Stimulated activated CD4-positive, alpha-beta T cell treated with anti-CD3 and anti-CD28 coated beads, Interleukin-4, amount 100 ng/mL, for 1 hour (primary cell): ENCODE measurements around the gene BAIAP2.

ENCODE experiments used
- DNase-seq: peaks from one replicate; pipeline ENCODE4 v3.0.0-alpha.2; 2020

The BAIAP2 gene

DNA sequence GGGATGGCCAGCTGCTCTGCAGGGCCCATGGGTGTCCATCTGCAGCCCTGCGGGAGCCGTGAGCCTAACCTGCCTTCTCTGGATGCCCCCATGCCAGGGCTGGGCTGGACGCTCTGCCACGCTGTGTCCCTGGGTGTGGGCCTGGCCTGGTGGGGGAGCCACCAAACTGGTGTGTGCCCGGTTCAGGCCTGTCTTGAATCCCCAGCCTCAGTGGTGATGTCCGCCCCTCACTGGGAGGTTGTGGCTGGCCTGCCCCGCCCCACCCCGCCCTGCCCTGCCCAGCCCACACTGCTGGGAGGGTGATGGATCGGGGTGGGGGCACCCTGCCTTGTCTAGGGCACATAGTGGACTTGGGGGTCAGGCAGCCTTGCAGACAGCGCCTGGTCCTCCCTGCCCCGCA, 80.3 kb downstream of the BAIAP2 start:
- no peak for DNase-seq

- no peak for DNase-seq
Measured at GRCh38 chr17:81115749-81116464, 81.0 kb downstream of the BAIAP2 start.

DNA sequence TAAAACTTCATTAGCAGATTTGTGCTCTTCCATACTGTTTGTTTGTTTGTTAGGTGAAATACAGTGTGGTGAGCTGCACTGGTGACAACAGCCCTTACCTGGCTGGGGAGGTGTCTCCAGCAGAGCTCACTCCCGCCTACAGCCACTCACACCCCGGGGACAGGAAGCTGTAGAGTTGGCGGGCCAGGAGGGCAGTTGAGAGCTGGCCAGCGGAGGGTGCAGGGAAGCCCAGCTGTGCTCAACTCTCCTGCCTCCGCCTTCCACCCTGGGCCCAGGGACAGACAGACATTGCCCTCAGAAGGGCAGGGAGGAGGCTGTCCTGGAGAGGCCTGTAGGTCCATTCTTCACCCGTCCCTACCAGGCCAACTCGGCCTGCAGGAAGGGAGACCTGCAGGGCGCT, 81.8 kb downstream of the BAIAP2 start:
- no peak for DNase-seq

DNA sequence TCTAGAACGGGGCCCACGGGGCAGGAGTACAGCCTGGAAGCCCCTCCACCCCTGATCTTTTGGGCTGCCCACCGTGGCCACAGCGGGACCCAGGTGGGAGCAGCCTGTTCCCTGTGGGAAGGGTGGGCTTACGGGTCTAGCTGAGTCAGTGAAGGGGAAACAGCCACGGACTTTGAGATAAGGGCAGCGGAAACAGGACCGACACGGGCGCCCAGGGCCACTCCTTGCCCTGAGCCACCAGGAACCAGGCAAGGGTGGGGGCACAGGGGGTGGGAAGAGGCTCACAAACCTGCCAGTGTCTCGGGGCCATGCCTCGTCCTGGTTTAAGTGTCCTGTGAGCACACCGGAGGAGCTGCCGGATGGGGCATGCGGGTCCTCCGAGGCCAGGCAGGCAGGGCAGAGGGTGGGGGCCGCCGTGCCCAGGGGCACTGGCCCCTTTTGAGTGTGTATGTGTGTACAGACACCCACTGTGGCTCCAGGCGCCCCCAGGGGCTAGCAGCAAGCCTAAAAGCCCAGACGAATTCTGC, 82.8 kb downstream of the BAIAP2 start:
- DNase-seq: no peak

DNA sequence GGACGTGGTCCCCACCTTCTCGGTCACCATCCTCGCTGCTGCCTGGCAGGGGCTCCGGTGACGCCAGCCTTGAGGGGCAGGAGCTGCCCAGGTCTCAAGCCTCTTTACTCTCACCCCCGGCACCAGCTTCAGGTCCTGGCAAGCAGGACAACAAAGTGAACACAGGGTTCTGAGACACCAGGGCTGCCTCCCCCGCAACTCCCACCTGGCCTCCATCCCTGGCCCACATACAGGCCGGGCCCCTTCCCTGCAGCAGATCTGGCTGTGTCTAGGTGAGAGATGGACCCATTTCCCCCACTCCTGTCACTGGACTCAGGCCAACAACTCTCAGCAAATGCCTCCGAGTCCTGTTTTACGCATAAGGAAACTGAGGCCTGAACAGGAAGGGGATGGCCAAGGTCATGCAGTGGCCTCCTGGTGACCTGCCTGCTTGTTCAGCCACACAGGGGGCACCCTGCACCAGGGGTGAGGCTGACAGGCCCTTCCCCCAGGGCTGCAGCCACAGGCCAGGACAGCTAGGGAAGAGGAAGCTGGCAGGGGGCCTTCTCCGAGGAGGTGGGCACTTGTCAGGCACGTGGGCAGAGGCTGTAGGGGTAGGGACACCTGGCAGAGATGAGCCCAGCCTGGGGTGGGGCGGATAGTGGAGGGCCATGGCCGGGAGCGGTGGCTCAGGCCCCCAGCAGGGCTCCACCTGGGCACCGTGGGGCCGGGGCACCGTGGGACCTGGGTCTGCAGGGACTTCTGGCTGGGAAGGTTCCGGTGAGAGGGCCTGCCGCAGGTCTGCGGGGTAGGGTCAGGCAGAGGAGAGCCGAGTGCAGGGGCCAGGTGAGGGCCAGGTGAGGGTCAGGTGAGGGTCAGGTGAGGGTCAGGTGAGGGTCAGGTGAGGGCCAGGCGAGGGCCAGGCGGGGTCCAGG, 83.6 kb downstream of the BAIAP2 start:
- no peak for DNase-seq

DNA sequence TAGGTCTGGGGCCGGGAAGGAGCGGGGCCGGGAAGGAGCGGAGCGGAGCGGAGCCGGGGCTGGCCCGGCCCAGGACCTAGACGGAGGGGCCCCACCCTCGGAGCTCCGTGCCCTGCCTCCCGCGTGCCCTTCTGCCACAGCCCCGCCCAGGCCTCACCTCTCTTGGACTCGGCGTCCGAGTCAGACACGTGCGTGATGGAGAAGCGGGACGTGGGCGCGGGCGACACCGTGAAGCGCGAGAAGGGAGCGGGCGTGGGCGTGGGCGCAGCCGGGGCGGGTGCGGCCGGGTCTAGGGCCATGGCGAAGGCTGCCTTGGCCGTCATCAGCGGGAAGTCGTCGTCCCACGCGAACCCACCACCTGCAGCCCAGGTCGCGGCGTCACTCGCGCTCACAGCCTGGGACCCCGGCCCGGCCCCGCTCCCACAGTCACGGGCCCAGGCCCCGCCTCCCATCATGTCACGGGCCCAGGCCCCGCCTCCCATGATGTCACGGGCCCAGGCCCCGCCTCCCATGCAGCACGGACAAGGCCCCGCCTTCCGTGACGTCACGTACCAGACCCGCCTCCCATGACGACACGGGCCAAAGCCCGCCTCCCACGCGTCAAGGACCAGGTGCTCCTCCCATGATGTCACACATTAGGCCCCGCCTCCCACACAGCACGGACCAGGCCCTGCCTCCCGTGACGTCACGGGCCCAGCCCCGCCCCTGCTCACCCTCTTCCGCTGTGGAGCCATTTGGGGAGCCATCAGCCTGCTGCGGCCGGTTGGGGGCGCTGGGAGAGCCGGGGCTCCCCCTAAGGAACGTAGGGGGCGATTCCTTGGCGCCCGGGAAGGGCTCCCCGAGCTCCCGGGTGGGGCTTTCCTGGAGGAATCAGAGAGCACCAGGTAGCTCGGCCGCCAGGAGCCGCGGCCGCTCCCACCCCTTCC, 84.5 kb downstream of the BAIAP2 start:
- DNase-seq: peak; percentile 81

DNA sequence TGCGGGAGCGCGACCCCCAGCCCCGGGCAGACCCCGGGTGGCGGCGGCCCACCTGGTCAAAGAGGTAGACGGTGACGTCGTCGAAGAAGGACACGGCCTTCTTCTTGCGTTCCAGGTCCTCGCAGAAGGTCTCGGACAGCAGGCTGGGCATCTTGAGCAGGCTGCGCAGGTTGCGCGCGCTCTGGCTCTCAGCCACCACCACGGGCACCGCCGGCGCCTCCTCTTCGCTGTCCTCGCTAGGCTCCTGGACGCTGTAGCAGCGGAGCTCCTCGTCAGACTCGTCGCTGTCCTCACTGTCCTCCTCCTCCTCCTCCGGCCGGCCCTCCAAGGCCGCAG, 85.2 kb downstream of the BAIAP2 start:
- no peak for DNase-seq

DNA sequence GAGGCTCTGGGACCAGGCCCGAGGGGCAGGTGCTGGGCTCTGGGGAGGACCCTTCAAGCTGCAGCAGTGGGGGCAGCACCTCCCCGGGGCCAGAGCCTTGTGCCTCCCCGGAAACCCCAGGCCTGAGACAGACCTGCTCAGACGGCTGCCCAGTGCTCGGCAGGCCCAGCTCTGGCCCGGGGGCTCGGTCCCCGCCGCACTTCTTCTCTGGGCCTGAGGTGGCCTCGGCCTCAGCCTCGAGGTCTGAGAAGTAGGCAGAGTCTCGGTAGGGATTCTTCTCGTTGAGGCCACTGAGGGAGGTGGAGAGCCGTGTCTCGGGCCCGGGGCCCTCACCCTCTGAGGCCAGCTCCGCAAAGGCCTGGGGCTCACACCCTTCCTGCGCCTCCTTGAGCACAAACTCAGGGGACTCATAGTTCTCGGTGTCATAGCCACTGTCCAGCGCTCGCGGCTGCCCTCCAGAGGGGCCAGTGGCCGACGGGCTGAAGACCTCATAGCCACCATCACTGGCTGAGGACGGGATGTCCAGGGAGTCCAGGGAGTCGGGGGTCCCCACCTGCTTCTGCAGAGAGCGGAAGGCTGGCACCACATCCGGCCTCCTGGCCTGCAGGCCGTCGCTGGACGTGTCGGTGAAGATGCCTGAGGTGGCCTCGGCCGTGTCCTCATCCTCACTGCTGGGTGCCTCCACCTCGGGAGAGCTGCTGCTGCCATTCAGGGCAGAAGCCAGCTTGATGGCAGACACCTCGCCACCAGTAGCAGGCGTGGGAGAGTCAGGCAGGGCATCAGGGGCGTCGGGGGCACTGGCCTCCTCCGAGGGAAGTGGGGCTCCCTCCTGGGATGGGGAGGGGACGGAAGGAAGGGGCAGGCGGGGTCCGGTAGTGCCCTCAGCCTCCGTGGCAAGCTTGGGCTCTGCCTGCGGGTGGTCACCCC, 86.0 kb downstream of the BAIAP2 start:
- no peak for DNase-seq

DNA sequence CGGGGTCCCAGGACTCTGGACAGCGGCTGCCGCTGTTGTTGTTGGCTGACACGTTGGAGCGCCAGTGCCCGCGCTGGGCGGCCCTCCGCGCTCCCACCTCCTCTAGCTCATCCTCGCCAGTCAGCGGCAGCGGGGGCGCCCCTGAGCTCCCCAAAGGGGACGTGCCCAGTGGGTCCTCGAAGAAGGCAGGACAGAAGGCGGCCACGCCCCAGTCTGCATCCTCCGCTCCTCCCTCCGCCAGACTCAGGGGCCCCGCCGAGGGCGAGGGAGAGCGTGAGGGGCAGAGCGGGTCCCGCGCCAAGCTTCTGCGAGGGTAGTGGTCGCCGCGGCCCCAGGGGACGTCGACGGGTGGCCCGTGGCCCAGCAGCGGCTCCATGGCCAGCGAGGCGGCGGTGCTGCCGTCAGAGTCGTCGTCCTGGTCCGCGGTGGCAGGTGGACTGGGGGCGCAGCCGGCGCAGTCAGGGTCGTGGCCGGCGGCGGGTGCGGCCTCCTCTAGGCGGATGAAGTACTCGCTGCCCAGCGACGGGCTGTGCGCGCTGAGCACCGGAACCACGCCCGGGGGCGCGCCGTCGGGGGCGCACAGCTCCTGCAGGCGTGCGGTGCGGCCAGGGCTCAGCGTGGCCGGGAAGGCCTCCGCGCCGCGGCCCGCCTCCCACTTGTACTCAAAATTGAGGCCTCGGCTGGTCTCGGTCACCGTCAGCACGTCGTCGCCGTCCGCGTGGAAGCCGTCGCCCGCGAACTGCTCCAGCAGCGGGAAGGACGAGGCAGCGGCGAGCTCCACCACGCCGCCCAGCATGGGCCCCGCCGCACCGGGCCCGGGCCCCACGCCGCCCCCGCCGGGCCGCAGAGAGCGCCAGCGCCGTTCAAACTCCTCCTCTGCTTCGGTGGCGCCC, 87.1 kb downstream of the BAIAP2 start:
- no peak for DNase-seq

GRCh38 chr17:81123052-81124048, 88.4 kb downstream of the BAIAP2 start:
- no peak for DNase-seq

GRCh38 chr17:81124377-81124776, 89.4 kb downstream of the BAIAP2 start:
- no peak for DNase-seq

DNA sequence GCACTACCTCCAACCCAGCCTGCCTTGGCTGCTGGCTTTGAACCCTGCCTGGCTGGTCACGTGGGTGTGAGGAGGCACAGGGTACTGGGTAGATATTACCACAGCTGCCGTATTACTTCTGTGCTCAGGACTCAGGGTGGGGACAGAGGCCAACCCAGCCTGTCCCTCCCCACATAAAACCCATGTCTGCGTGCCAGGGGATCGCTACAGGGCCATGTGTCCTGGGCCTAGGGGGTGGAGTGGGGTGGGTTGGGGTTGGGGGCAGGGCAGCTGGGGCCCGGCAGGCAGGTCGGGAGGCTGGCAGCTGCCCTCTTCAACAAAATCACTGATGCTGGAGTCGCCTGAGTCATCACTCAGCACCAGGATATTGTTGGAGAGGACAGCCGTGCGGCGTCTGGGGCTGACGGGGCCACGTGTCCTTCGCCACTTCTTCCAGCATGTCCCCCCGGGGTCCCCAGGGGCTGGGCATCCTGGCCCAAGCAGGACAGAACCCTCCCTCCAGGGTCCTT, 90.7 kb downstream of the BAIAP2 start:
- no peak for DNase-seq

- no peak for DNase-seq
Measured at GRCh38 chr17:81126281-81127132, 91.6 kb downstream of the BAIAP2 start.

- DNase-seq: no peak
Measured at GRCh38 chr17:81127133-81127455, 92.1 kb downstream of the BAIAP2 start.

- no peak for DNase-seq
Measured at GRCh38 chr17:81127526-81128177, 92.7 kb downstream of the BAIAP2 start.

DNA sequence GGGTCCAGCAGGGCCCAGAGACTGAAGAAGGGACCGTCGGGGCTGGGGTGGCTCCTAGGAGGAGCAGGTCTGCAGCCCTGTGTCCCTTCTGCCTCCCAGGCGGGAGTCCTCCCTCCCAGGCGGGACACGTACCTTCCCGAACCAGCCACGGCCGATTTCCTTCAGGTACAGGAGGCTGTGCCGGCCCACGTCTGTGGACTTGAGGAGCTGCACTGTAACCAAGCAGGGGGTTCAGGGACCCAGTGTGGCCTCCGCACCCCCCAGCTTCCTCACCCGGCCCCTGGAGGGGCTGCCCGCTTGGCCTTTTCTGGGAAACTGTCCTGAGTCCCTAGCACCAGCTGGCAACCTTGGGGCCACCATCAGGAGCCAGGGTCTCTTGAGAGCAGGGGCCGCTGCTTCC, 93.4 kb downstream of the BAIAP2 start:
- no peak for DNase-seq

DNA sequence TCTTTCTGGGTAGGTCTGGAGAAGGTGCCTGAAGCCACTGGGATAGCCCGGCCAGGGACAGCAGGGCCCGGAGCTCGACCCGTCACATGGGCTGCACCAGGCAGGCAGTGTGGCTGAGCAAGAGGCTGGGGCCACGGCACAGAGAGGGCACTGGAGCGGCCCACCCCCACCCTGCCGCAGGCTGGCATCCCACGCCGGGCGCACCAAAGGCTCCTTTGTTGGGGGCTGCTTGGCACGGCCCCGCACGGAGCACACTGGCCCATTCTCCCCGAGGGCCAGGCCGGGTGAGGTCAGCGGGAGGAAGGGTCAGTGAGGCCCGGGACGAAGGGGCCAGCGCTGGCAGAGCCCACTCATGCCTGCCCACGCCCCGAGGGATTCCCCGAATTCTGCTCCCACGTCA, 93.8 kb downstream of the BAIAP2 start:
- DNase-seq: no peak

DNA sequence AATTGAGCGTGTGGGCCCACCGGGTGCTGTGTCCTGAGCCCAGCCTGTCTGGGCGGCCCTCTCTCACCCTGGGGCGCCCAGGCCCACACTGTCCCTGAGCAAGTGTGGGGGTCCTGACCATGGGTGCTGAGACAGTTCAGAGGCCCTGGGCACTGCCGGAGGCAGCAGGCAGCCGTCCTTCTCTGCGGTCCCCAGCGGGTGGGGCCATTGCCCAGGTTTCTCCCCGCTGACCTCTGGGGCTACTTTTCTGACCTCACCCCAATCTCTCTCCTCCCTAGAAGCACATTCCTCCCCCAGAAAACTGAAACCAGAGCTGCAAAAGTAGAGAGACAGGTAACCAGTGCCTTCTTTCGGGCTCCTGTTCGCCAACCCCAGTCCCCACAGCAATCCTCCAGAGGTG, 94.3 kb downstream of the BAIAP2 start:
- no peak for DNase-seq
